IgD-negative memory B cell (primary cell): ENCODE measurements around the gene ZNF792. TPM values are rescaled to one million over a fixed set of nuclear protein-coding genes. Genes with fewer than 3 reads are reported as not detected.
A peak's percentile ranks its signal among the peaks of the same experiment; 100 is the strongest.
"Not testable (repeated sequence)": the region's sequence is repeated elsewhere in the genome, so short reads cannot be mapped to it uniquely, and the experiment has no call there.

Experiments used
- H3K27ac Mint-ChIP-seq, 3 donors: one replicate each; pipeline ENCODE4 v1.8.0; 2020 to 2022; ENCODE audit warnings: mild to moderate bottlenecking in 3 of 3, mixed read lengths in 3 of 3, moderate library complexity in 1 of 3
- H3K27me3 Mint-ChIP-seq: one replicate; pipeline ENCODE4 v1.8.0; 2021; ENCODE audit warnings: mixed read lengths
- H3K36me3 Mint-ChIP-seq: one replicate; pipeline ENCODE4 v1.8.0; 2020; ENCODE audit warnings: mild to moderate bottlenecking, mixed read lengths
- H3K4me1 Mint-ChIP-seq, 3 donors: one replicate each; pipeline ENCODE4 v1.8.0; 2020 to 2022; ENCODE audit warnings: mixed read lengths in 3 of 3, mild to moderate bottlenecking in 1 of 3
- H3K4me3 Mint-ChIP-seq, 4 donors: one replicate each; pipeline ENCODE4 v1.8.0; 2020 to 2022; ENCODE audit warnings: mild to moderate bottlenecking in 4 of 4, mixed read lengths in 4 of 4, moderate library complexity in 3 of 4
- H3K9me3 Mint-ChIP-seq, 3 donors: one replicate each; pipeline ENCODE4 v1.8.0; 2020 to 2021; ENCODE audit warnings: mixed read lengths in 3 of 3, mild to moderate bottlenecking in 1 of 3
- polyA plus RNA-seq: library from polyadenylated mRNA; unstranded; fragments of 300-500 nt; fragmentation: Illumina TruSeq; gene quantifications from one replicate; pipeline ENCODE4 v1.2.3, GENCODE V29; 2021

Gene ZNF792
- polyA plus RNA-seq, 1 donor from 2014 or later: 8.9 TPM

- Mint-ChIP-seq H3K4me1 (no peaks in the 10 kb centered on the region), H3K9me3 (peaks cover 14 to 17% (median 14%) of the 10 kb centered on the region in 3 donors), H3K4me3 (no peak overlapping the region), H3K36me3 (peaks cover 27% of the 10 kb centered on the region), H3K27me3 (no peaks in the 10 kb centered on the region), H3K27ac (no peak overlapping the region)
Measured at GRCh38 chr19:34938886-34939285, 25.1 kb downstream of the ZNF792 start.

GRCh38 chr19:34936184-34936583 is 27.8 kb downstream of the ZNF792 start:
- Mint-ChIP-seq H3K27me3 (no peaks in the 10 kb centered on the region), H3K4me3 (no peak overlapping the region), H3K9me3 (peaks cover 4 to 5% (median 4%) of the 10 kb centered on the region in 3 donors), H3K36me3 (peaks cover 26% of the 10 kb centered on the region), H3K4me1 (no peaks in the 10 kb centered on the region), H3K27ac (no peak overlapping the region)

GRCh38 chr19:34932494-34932893 is 31.5 kb downstream of the ZNF792 start:
- H3K27ac Mint-ChIP-seq: no peak overlapping the region
- peaks cover 0 to 5% (median 2%) of the 10 kb centered on the region in 3 donors for H3K9me3 Mint-ChIP-seq
- H3K4me3 Mint-ChIP-seq: no peak overlapping the region
- H3K4me1 Mint-ChIP-seq: peaks cover 1 to 3% (median 2%) of the 10 kb centered on the region in 3 donors
- peaks cover 30% of the 10 kb centered on the region for H3K36me3 Mint-ChIP-seq
- no peaks in the 10 kb centered on the region for H3K27me3 Mint-ChIP-seq

- Mint-ChIP-seq H3K27me3 (no peaks in the 10 kb centered on the region), H3K4me3 (peak within 1 kb of the TSS; percentile 90 to 97 (median 94)), H3K27ac (peak within 1 kb of the TSS in 1 of 3 donors; percentile 75), H3K9me3 (no peaks in the 10 kb centered on the region), H3K36me3 (peaks cover 8% of the 10 kb centered on the region), H3K4me1 (peaks cover 7 to 12% (median 8%) of the 10 kb centered on the region in 3 donors)
Measured at GRCh38 chr19:34926685-34927375, 37.2 kb downstream of the ZNF792 start, which contains the start of gene ZNF30. Gene ZNF30 (plus strand): TSS chr19:34926903. CDS start chr19:34929948, 3,045 bp downstream.

GRCh38 chr19:34926361-34926684 is 37.7 kb downstream of the ZNF792 start:
- Mint-ChIP-seq H3K4me3 (peak overlapping the region; percentile 90 to 97 (median 94)), H3K9me3 (no peaks in the 10 kb centered on the region), H3K36me3 (peaks cover 3% of the 10 kb centered on the region), H3K27me3 (no peaks in the 10 kb centered on the region), H3K4me1 (peaks cover 7 to 12% (median 8%) of the 10 kb centered on the region in 3 donors), H3K27ac (peak overlapping the region in 1 of 3 donors; percentile 75)

- H3K36me3 Mint-ChIP-seq: peaks cover 3% of the 10 kb centered on the region
- peaks cover 3% of the 10 kb centered on the region for H3K27me3 Mint-ChIP-seq
- H3K9me3 Mint-ChIP-seq: no peaks in the 10 kb centered on the region
- peak overlapping the region in 1 of 4 donors; percentile 43 for H3K4me3 Mint-ChIP-seq
- peaks cover 7 to 12% (median 8%) of the 10 kb centered on the region in 3 donors for H3K4me1 Mint-ChIP-seq
- H3K27ac Mint-ChIP-seq: no peak overlapping the region
Measured at GRCh38 chr19:34925278-34925855, 38.7 kb downstream of the ZNF792 start.

GRCh38 chr19:34920090-34920786 is 43.8 kb downstream of the ZNF792 start:
- H3K9me3 Mint-ChIP-seq: peaks cover 4 to 16% (median 14%) of the 10 kb centered on the region in 3 donors
- not testable (repeated sequence) for H3K27ac Mint-ChIP-seq, H3K4me1 Mint-ChIP-seq, H3K27me3 Mint-ChIP-seq, H3K36me3 Mint-ChIP-seq, H3K4me3 Mint-ChIP-seq

- Mint-ChIP-seq H3K4me3 (peak overlapping the region in 1 of 4 donors; percentile 11), H3K27ac (no peak overlapping the region), H3K4me1 (no peaks in the 10 kb centered on the region), H3K27me3 (peaks cover 6% of the 10 kb centered on the region), H3K9me3 (peaks cover 4 to 19% (median 16%) of the 10 kb centered on the region in 3 donors), H3K36me3 (no peaks in the 10 kb centered on the region)
Measured at GRCh38 chr19:34918190-34918589, 45.8 kb downstream of the ZNF792 start.

- not testable (repeated sequence) for H3K36me3 Mint-ChIP-seq, H3K27ac Mint-ChIP-seq, H3K4me3 Mint-ChIP-seq, H3K27me3 Mint-ChIP-seq, H3K4me1 Mint-ChIP-seq
- peaks cover 6 to 19% (median 16%) of the 10 kb centered on the region in 3 donors for H3K9me3 Mint-ChIP-seq
Measured at GRCh38 chr19:34917144-34917543, 46.9 kb downstream of the ZNF792 start.

GRCh38 chr19:34910770-34911169 is 53.3 kb downstream of the ZNF792 start:
- Mint-ChIP-seq H3K4me3 (no peak overlapping the region), H3K36me3 (no peaks in the 10 kb centered on the region), H3K27ac (no peak overlapping the region)

More at GRCh38 chr19:34910770-34911169, 53.3 kb downstream of the ZNF792 start:
- Mint-ChIP-seq H3K4me1 (no peaks in the 10 kb centered on the region), H3K9me3 (peaks cover 0 to 8% (median 4%) of the 10 kb centered on the region in 3 donors), H3K27me3 (peaks cover 24% of the 10 kb centered on the region)

Other genes starting within 250 kb of the ZNF792 start
- gene ZNF181, start 230.0 kb downstream of the ZNF792 start, polyA plus RNA-seq: 28.3 TPM
- gene ZNF599, start 191.0 kb downstream of the ZNF792 start, polyA plus RNA-seq: 4.4 TPM
- gene ZNF30, start 37.3 kb downstream of the ZNF792 start, polyA plus RNA-seq: 1.6 TPM
- gene GRAMD1A, start 36.1 kb upstream of the ZNF792 start, polyA plus RNA-seq: 18.1 TPM
- gene SCN1B, start 66.2 kb upstream of the ZNF792 start, polyA plus RNA-seq: not detected
- not detected for gene HPN, start 77.5 kb upstream of the ZNF792 start, polyA plus RNA-seq
- gene FXYD3, start 151.6 kb upstream of the ZNF792 start, polyA plus RNA-seq: not detected
- not detected for gene LGI4, start 170.8 kb upstream of the ZNF792 start, polyA plus RNA-seq
- 7.1 TPM for gene FXYD1, start 174.6 kb upstream of the ZNF792 start, polyA plus RNA-seq
- gene FXYD7, start 179.0 kb upstream of the ZNF792 start, polyA plus RNA-seq: 4.2 TPM
- 417 TPM for gene FXYD5, start 190.5 kb upstream of the ZNF792 start, polyA plus RNA-seq